HG02588 (cell line): ENCODE data around the gene CNOT10.
"Not testable (repeated sequence)": the region's sequence is repeated elsewhere in the genome, so short reads cannot be mapped to it uniquely, and the experiment has no call there.

Source experiments
- ATAC-seq: cut with Tn5 transposase; IDR thresholded peaks from one replicate; pipeline ENCODE4 v1.9.1; 2021; ENCODE audit warnings: mild to moderate bottlenecking, moderate library complexity; ENCODE audit not compliant: unreplicated experiment

Gene CNOT10

GRCh38 chr3:32757618-32758374, 72.8 kb downstream of the CNOT10 start:
- ATAC-seq = no peak

DNA sequence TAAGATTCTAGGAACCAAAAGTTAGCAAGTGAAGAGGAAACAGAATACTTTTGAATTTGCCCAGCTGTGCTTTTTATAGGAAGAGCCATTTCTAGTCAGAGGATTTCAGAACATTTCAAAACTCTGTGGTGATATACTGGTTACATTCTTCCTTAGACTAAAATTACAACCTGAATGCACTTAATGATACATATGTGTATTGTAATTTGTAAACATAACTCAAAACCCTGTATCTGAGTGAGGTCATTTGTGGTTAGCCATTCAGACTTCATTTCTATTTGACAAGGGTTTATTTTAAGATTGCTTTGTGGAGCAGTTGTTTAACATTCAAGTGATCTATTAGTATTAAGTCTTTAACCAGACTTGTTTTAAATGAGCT, 73.4 kb downstream of the CNOT10 start:
- no peak for ATAC-seq

GRCh38 chr3:32759342-32759741, 74.4 kb downstream of the CNOT10 start:
- ATAC-seq = no peak

DNA sequence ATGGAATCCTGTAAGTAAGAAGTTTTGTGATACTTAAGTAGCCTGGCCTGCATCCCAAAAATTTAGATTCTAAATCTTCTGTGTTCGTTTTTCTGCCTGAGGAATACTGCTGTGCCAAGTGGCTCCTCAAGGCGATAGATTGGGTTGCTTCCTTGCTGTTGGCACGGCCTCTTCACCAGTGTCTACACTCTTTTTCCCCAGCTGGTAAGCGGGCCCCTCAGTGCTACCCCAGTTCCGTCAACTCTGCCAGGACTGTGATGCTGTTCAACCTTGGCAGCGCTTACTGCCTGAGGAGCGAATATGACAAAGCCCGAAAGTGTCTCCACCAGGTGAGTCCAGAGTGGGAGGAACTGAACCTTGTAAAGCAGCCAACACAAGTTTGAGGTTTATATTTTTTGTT, 79.5 kb downstream of the CNOT10 start:
- no peak for ATAC-seq

- no peak for ATAC-seq
Observed at GRCh38 chr3:32778389-32778788, 93.4 kb downstream of the CNOT10 start.

GRCh38 chr3:32780071-32780734, 95.2 kb downstream of the CNOT10 start:
- no peak for ATAC-seq

DNA sequence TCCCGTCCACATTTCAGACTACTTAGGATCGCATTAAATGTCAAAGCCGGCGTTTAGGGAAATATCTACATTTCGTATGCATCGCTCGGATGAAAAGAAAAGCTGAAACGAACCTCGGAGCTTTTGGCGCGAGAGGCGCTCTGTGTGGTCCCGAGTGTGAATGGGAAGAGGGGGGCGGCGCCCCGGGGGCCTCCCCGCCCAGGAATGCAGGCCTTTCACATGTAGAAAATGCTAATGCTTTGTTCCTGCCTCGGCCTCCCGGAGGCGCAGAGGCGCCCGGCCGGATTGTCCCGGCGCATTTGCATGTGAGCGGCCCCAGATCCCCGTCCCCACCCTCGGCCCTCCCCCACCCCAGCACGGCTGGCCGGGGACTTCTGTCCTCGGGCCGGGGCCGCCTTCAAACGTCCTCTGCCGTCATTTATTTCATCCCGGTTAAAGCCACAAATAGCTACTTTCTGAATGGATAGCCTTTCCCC, 95.8 kb downstream of the CNOT10 start:
- ATAC-seq = peak; percentile 42

GRCh38 chr3:32781211-32781968, 96.4 kb downstream of the CNOT10 start:
- peak; percentile 92 for ATAC-seq

DNA sequence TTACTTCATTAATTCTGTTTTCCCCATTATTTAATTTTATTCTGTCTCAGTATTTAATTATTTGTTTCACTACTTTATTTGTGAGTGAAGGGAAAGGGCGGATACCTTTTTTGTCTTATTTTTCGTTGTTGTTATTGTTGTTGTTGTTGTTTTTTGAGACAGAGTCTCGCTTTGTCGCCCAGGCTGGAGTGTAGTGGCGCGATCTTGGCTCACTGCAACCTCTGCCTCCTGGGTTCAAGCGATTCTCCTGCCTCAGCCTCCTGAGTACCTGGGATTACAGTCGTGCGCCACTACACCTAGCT, 96.9 kb downstream of the CNOT10 start:
- ATAC-seq = not testable (repeated sequence)

DNA sequence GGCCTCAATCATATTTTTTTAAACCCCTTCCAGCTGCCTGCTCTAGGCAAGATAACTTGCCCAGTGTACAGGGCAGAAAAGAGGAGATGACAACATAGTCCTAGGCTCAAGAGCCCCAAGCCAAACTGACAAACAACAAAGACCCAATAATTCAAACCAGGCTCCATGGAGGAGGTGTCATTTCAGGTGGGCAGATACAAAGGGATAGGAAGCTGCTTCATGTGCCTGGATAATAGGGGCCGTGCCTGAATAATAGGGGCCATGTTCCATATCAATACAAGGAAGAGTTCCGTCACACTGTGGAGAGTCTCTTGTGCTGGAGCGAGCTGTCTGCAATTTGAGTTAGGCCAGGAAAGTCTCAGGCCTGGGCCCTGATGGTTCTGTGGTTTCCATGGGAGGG, 97.4 kb downstream of the CNOT10 start:
- no peak for ATAC-seq

DNA sequence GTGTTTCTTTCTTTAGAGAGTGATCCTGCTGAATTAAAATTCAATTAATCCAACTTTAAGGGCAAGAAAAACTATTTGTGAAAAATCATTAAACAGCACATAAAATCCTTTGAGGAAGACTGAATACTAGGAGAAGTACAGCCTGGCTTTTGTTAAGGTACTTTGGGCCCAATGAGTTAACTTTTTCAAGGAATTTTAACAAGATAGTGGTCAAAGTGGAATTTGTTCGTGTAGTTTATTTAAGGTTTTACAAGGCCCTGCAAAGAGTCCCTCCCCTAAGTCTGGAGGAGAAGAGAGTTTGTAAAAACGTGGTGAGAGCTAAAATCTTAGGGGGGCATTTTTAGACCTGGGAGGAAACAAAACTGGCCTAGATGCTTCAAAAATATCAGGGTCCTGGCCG, 106.8 kb downstream of the CNOT10 start:
- ATAC-seq = no peak

DNA sequence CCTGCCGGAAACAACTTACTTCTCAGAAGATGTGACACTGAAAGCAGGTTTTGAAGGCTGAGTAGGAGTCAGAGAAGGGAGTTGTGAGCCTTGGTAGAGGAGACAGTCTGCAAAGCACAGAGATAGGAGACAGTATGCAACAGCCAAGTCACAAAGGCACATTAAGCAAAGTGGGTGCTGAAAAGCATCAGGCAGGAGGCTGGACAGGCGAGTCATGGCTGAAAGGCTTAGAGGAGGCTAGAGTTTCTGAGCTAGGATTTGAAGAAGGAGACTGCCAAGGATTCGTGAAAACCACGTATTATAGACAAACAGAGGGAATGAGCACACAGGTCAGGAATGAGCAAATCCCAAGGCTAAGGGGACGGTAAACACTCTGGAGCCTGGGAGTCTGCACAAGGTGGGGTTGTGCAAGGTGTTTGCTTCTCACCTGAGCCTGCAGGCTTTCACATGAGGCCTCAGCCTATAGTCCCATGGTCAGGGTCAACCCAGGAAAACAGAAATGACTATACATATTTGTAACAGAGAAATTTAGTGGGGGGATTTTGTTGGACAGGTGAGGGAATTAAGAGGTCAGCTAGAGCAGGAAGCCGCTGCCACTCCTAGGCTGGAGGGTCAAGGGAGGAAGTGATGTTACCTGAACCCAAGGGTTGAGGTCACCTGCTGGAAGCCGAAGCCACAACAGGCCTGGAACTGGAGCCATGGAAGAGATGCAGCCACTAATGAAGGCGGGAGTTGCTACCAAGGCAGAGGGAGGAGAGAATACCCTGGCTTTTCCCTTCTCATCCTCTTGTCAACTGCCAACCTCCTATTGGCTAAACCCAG, 109.7 kb downstream of the CNOT10 start:
- no peak for ATAC-seq

DNA sequence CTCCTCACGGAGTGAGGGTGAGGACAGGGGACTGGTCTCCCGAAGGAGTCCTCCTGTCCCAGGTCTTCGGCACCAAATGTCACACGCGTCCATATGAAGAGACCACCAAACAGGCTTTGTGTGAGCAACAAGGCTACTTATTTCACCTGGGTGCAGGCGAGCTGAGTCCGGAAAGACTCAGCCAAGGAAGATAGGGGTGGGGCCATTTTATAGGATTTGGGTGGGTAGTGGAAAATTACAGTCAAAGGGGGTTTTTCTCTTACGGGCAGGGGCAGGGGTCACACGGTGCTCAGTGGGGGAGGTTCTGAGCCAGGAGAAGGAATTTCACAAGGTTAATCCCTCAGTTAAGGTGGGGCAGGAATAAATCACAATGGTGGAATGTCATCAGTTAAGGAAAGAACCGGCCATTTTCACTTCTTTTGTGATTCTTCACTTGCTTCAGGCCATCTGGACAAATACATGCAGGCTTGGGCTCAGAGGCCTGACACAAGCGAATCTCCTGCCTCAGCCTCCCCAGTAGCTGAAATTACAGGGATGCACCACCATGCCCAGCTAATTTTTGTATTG, 111.5 kb downstream of the CNOT10 start:
- ATAC-seq = not testable (repeated sequence)

DNA sequence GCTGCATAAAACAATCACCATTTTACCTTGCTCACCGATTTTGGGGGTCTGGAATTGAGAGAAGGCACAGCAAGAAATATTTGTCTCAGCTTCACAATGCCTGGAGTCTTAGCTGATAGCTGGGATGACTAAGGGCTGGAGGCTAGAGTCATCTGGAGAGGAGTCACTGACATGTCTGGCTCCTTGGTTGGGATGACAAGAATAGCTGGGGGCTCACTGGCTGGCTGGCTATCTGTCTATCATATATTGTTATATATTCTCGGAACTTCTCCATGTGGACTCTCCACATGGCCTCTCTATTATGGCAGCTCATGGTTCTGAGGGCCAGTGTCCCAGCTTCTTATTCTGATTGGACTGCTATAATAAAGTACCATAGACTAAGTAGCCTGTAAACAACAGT, 112.8 kb downstream of the CNOT10 start:
- no peak for ATAC-seq

DNA sequence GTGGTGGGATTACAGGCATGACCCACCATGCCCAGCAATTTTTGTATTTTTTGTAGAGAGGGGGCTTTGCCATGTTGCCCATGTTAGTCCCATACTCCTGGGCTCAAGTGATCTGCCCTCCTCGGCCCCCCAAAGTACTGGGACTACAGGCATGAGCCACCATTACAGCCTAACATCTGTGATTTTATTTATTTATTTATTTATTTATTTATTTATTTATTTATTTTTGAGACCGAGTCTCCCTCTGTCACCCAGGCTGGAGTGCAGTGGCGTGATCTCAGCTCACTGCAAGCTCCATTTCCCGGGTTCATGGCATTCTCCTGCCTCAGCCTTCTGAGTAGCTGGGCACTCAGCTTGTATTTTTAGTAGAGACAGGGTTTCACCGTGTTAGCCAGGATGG, 116.5 kb downstream of the CNOT10 start:
- not testable (repeated sequence) for ATAC-seq

GRCh38 chr3:32813180-32813579, 128.2 kb downstream of the CNOT10 start:
- no peak for ATAC-seq

DNA sequence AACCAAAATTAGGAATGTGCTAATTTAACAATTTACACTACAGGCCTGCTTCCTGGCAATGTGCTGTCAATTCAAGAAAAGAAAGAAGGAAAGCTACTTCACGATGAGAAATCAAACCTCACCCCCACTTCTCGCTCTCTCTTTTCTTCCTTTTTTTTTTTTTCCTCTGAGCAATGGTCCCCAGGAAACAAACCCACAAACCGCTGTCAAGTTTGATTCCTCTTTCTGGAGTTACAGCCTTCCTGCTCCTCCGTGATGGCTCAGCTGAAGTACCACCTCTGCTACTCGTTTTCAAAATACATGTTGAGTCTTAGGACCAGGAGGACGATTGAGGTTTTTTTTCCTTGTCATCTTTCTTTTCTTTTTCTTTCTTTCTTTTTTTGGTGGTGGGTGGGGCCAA, 129.4 kb downstream of the CNOT10 start:
- no peak for ATAC-seq

DNA sequence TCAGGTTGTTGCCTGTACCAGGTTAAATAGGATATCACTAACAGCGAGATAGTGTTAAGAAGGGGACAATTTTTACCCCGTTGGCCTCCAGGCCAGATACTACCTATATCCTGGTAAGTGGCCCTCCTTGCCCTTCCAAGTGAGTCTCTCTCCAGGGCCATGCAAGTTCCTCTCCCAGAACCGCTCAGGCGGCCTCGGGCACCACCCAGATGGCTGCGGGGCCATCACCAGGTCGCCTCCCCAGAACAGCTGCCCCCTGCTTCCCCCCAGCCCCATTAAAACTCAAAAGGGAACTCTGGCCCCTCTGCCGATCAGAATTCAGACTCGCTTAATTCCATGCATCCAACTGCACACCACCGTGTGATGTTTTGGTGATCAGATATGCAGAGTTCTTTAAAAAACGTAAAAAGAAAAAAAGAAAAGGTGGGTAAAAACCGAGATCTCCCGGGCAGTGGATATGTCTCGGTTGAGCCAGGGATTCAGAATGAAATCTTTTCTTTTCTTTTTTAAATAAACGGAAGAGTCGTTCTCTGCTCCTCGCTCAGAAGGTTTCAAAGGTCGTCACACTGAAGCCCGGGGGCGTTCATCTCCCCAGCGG, 131.0 kb downstream of the CNOT10 start:
- no peak for ATAC-seq

- no peak for ATAC-seq
Observed at GRCh38 chr3:32816439-32817256, 131.7 kb downstream of the CNOT10 start.

- ATAC-seq = no peak
Observed at GRCh38 chr3:32817257-32817557, 132.2 kb downstream of the CNOT10 start.
